Measurements from ENCODE around the gene GCKR.

GRCh38 chr2:27485496-27485895 lies 11.1 kb upstream of the GCKR start:
- no peak for TF ChIP-seq CTCF (IDR thresholded peaks at IDR 0.05)
- TF ChIP-seq POLR2AphosphoS5 (IDR thresholded peaks at IDR 0.05), result no peak
- no peak for TF ChIP-seq POLR2A (IDR thresholded peaks at IDR 0.05)
